Stimulated activated CD4-positive, alpha-beta T cell treated with anti-CD3 and anti-CD28 coated beads, Interleukin-1b, Interleukin-23, amount 100 ng/mL, for 48 hours (primary cell): ENCODE results near the gene TAS1R2.
"Not testable (repeated sequence)": the region's sequence is repeated elsewhere in the genome, so short reads cannot be mapped to it uniquely, and the experiment has no call there.

Source experiments
- DNase-seq: peaks from one replicate; pipeline ENCODE4 v3.0.0-alpha.2; 2020

Gene TAS1R2

DNA sequence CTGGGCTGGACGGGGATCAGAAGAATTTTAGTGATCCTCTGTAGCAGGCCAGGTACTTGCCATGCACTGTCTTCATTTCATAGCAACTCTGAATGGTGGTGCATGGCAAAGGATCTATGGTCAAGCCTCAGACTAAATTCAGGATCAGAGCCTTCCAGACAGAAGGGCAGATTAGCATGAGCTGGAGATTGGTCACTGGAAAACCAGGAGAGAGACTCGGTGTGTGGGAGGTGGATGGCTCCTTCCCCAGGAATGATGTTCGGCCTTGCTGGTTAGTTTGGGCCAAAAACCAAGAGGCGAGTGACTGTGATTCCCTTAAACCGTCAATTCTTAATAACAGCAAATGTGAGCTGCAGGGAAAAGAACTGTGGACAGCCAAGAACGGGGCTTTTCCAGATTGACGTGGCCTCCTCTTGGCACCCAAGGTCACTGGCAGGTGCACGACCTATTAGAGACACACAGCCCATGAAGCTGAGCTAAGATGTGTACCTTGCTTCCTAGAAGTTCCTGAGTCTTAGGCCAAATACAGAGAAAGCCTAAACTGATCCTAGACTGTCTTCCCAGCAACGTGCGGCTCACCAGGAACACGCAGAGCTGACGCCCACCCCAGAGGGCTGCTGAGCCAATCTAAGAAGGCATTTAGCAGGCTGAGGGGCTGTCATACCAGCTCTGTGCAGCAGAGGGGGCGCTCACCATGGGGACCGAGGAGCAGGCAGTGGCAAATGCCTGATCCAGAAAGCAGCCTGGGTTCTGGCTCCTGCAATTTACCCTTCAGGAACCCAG lies 24.4 kb upstream of the TAS1R2 start:
- peak; percentile 63 for DNase-seq

DNA sequence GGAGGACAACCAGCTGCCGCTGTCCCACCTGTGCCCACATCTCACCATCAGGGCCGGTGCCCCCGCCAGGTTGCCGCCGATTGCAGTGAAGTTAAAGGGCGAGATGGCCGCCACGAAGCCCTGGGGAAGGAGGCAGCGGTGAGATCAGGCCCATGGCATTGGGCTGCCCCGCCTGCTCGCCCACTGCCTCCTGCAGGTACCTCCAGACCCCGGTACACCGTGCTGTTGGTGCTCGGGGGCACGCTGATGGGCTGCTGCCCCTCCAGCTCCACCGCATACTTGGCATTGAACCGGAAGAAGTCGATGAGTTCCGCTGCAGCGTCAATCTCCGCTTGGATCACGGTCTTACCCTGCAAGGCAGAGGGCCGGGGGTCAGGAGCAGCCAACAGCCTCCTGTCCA lies 23.6 kb upstream of the TAS1R2 start:
- DNase-seq = no peak

DNA sequence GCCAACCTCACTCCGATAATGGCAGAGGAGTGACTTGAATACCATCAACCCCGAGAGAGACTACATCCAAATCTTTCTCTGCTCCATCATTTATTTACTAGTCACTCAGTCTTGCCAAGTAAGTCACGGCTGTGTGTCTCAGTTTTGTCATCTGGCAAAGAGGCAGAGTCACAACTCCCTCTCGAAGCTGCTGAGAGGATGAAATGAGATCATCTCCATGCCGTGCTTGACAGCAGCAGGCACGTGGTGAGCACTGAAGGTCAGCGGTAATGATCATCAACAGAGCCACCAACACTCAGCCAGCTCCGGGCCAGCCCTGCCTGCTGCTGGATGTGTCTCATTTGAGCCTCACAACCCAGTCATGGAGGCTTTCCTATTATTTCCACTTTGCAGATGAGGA lies 23.0 kb upstream of the TAS1R2 start:
- no peak for DNase-seq

DNA sequence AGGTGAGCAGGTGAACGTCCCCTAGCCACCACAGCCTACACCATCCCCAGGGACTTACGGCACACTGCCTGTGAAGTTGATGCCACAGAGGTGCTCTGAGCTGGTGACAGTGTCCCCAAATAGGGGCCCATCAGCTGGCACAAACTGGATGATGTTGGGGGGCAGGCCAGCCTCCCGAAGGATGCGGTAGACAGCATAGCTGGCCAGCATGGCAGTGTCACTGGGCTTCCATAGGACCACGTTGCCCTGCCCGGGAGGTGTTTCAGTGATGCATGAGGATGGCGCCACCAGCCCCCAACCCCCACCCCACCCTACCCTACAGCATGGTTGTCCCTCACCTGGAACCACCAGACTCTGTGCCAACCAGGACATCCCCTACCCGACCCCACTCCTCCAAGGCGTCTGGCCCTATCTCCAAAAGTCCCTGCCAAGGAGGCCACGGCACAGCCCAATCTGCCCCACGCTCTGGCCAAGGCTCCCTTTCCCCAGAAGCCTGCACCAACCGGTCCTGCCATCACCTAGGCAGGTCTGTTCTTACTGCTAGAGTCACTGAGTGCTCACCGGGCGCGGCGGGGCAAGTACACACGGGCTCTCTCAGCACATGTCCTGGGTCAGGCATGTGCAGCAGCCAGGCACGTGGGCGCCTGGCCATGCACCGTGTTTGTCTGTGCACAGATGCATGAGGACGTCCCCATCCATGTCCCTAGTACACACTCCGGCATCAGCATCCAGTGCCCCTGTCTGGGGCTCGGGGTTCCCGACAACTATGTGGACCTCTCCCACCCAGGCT lies 22.4 kb upstream of the TAS1R2 start:
- DNase-seq = no peak

DNA sequence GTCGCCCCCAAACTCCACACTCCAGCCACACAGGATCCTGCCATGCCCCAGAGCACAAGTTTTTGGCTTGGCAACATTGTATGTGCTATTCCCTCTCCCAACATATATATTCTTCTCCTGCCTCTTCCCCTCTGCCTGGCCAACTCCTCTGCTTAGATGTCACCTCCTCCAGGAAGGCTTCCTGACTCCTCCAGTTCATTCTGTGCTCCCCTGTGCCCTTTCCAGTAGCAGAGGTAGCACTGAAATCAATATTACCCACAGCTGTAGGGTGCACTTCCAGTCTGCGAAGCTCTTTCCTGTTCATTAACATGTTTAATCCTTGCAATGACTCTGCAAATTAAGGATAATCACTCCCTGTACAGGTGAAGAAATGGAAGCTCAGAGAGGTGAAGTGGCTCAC lies 21.7 kb upstream of the TAS1R2 start:
- no peak for DNase-seq

DNA sequence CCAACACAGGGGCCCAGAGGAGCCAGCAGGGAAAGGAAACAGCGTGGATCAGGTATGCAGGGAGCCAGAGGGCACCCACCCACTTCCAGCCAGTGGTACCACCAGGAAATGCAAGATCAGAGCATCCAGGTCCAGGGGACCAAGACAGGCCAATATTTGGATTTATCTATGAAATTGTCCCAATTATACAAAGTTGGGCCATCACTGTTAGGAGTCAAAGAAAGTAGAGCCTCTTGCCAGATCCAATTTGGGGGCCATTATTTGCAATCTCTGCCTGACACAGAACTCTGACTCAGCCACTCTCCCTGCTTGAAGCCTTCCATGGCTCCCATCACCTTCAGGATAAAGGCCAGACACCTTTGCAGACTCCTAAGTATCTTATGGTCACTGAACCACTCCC lies 21.1 kb upstream of the TAS1R2 start:
- DNase-seq = no peak

DNA sequence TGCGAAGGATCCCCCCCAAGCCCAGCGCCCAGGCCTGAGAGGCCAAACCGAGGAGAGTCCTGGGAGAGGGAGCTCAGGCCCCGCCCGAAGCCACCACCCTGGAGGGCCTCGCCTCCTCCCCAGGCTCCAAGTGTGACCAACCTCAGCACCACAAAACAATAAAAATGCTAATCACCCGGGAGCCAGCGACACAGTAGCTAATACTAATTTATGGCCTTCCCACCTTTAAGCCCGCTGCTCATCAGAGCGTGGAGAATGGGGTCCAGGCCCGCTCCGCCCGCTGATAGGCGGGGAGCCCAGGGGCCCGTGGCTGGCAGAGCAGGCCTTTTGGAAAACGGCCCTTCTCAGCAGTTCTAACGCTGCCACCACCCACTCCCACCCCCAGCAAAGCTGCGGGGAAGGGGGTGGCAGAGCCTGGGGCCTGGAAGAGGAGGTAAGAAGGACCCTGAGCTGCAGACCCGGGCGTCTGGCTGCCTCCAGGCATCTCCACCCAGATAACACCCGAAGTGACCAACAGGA lies 20.4 kb upstream of the TAS1R2 start:
- DNase-seq = no peak

DNA sequence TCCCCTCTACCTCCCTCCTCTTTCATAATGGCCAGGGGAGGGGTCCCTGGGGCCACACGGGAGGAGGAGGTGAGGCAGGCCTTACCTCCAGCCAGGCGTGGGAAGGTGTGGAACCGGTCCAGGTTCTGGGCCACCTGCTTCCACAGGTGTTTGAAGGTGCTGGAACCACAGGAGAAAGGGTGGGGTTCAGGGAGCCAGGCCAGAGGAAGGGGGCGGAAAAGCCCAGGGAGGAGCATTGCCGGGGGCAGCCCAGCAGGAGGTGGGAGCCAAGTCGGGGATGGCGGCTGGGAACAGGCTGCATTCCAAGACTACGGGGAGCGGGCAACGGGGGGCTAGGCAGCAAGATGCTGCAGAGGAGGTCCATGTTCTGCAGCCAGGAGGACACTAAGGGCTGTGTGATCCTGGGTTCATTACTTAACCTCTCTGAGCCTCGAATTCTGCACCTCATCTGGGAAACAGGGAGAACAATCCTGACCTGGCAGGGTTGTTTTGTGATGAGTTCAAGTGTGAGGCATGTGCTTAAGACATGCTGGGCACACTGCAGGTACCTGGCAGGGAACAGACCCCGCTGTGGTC lies 19.8 kb upstream of the TAS1R2 start:
- DNase-seq = no peak

DNA sequence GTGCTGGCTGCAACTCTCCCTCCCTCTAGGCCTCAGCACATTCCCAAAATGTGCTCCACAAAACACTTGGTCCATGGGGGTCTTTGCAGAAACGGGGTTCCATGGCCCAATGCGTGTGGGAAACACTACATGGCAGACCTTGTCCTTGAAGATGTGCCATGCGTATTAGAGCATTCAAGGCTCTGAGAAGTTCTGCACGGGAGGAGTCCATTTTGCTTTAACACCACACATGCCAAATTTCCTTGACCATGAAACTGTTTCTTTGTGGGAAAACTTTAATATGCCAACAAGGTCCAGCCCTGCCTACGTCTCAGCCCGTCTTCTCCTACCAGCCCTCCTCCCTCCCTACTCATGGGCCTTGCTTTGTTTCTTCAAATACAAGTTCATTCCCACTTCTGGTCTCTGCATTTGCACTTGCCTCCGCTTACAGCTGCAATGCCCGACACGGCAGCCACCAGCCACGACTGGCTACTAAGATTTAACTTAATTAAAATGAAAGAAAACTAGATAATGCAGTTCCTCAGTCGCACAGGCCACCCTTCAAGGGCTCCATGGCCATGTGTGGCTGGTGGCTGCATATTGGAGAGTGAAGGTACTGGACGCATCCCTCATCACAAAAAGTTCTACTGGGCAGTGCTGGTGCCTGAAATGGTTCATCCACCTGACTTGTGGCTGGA lies 19.2 kb upstream of the TAS1R2 start:
- DNase-seq = no peak

DNA sequence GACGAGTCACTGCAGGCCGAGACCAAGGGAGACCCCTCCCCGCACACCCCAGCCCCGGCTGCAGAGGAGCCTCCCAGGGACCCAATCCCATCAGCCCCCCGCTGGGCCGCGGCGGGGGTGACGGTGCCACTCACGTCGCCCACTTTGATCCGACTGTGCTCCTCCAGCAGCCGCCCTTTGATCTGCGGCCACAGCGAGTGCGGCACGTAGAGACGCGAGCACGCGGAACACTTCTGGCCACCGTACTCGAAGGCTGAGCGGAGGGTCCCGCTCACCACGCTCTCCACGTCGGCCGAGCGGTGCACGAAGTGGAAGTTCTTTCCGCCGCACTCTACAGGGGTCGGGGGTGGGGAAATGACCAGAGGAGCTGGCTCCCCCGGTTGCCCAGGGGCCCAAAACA lies 17.8 kb upstream of the TAS1R2 start:
- DNase-seq = no peak

DNA sequence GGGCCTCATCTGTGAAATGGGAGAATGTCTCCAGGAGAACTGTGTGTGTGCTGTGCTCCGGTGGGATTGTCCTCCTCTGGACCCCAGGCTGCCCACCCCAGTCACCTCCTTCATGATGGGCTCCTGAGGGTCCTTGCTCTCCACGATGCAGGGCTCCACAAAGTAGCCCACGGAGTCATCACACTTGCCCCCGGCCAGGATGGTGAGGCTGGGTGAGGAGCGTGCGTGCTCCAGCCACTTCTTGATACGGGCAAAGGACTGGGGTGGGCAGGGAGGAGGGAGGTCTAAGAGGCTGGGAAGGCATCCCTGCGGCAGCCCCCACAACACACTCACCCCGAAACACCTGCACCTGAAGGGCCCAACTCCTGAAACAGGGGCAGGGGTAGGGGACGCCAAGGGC lies 16.8 kb upstream of the TAS1R2 start:
- no peak for DNase-seq

DNA sequence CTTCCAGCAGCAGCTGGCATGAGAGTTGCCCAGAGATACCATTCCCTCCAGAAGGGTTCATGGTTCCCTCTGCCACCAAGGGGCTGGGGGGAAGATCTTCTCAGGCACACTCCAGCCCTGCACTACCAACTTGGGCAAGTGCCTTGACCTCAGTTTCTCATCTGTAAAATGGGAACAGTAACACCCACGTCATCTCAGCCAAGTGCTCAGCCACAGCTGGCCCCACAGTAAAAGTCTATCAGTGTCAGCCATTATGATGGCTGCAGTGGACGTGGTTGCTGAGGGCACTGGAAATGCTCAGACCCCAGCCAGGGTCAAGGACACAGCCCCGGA lies 16.3 kb upstream of the TAS1R2 start:
- no peak for DNase-seq

DNA sequence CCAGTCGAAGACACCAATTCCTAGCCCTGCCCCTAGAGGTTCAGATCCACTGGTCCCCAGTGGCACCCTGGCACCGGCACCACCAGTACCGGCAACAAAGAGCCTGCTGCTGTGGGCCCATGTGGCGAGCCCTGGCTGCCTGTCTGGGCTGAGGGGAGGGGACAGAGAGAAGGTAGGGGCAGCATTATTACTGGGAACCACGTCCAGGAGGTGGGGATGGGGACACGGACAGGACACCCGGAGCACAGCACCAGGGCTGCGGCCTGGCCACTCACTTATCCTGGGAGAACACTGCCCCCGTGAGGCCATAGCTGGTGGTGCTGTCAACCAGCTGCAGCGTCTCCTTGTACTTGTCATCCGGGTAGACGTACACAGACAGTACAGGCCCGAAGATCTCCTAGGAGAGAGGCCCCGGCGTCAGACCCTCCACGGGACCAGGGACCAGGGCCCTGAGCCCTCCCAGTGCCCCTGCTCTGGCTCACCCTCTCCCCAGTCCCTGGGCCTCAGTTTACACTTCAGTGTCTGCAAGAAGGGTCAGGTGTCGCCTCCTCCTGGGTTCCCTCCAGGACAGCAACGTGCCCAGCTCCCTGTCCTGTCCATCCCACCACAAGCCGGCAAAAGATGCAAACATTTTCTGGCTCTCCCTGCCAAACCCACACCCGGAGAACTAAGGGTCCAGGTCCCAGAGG lies 15.8 kb upstream of the TAS1R2 start:
- DNase-seq = peak; percentile 77

DNA sequence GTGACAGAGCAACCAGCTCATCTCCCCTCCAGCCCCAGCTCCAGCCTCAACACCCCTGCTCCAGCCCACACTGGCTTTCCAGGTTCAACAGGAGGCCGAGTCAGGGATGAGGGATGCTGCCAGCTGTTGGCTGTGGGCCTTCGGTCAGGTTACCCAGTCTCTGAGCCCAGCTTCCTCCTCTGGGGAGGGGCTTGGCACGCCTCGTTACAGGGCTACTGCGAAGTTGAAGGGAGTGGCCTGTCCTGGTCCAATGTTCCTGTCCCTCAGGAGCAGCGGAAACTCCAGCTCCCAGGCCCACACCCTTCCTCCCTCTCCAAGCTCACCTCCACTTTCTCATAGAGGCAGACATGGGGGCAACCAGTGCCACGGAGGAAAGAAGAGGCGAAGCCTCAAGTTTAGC lies 15.1 kb upstream of the TAS1R2 start:
- DNase-seq = no peak

DNA sequence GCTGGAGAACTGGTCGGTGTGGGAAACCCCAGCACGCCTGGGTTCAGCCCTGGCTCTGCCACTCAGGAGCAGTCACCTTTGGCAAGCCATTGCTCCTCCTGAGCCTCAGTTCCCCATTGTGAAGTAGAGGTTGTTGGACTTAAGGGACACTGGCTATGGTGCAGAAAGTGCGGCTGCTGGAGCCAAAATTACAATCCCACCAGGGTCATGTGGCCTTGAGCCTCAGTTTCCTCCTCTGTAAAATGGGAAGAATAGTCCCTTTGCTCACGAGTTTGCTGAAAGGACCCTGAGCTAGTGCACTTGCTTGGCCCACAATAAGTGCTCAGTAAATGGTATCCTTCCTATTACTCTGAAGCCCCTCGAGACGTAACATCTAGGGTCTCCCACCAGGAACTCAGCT lies 14.6 kb upstream of the TAS1R2 start:
- DNase-seq = no peak

DNA sequence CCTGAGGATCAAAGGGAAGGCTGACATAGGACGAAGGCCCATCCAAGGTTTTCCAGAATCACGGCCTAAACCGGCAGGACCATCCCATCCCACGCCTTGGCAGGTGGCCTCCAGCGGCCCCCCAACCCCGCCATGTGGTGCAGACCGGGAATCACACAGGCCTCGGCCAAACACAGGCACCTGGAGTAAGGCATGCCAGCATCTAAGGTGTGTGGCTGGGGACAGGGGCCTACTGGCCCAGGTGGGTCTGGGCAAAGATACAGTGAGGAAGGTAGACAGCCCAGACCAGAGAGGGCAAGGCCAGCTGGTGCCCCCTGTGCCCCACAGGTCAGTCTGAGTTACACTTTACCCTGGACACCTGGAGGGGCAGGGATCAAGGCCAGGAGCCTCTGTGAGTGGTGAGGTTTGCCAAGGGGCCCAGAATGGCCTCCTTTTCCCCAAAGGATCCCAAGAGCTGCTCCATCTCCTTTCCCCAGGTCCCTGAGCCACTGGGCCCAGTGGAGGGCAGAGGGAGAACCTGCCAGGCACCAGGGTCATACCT lies 12.7 kb upstream of the TAS1R2 start:
- no peak for DNase-seq

DNA sequence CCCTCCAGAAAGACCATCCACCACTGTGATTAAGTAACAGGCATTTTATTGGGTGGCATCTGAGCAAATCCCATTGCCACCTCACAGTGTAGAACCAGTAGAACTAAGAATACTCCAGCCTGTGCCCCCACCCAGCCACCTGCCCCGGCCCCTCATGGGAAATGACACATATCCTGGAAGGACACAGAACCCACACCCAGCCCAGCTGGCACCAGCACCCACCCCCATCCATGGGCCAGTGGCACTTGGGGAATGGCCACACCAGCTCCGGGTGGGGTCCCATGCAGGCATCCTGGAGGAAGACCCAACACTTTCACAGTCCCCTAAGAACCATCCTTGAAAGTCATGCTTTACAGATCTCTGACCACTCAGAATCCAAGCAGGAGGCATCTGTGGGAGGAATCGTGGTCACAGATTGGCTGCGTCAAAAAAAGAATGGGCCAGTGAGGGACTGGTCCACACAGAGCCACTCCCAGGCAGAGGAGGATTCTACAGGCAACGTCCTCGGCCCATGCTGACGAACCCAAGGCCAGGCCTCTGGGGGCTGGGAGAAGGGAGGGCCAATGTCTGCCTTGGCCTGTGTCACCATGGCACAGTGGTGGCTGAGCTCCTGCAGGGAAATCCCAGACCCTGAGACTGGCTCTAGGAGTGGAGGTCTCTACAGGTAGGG lies 12.1 kb upstream of the TAS1R2 start:
- no peak for DNase-seq

DNA sequence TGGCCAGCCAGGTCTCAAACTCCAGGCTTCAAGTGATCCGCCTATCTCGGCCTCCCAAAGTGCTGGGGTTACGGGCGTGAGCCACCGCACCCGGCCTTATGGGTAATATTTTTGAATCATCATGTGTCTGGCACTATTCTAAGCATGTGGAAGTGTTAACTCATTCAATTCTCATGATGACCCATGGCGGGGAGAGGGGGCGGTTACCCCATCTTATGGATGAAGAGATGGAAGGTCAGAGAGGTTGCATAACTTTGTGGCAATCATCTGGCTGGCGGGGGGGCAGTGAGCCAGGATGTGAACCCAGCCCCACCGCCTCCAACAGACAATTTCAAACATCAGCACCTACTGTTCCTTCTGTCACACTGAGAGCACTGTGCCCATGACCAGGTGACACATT lies 11.5 kb upstream of the TAS1R2 start:
- DNase-seq = no peak

DNA sequence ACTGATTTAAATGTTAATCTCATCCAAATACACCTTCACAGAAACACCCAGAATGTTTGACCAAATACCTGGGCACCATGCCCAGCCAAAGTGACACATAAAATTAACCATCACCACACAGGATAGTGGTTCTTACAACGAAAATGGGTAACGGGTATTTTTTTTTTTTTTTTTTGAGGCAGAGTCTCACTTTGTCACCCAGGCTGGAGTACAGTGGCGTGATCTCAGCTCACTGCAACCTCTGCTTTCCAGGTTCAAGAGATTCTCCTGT lies 11.1 kb upstream of the TAS1R2 start:
- DNase-seq = not testable (repeated sequence)

DNA sequence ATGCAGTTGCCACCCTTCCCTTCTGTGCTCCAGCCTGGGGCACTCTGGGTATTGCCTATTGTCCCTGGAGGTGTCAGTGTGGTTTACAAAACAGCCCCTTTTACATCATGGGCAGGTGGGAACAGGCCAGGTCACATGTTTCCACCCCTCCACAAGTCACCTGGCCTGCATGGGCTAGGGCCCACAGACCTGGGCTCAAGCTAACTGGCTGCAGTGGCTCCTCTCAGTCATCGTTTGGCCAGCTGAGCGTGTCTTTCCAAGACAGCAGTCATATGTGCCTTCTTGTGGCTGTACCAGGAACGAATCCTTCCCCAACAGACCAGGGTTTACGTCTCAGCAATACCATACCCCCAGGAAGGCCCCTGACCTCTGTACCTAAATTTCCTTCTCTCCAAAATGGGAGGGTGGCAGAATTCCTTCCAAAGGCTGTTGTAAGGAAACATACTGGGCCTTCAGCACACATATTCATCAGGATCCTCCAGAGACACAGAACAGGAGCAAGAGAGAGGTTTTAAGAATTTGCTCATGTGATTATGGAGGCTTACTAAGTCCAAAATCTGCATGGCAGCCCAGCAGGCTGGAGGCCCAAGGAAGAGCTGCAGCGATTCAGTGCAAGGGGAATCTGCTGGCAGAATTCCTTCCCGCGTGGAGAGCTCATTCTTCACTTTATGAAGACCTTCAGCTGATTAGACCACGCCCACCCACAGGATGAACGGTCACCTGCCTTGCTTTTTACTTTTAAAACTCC lies 10.6 kb upstream of the TAS1R2 start:
- no peak for DNase-seq

DNA sequence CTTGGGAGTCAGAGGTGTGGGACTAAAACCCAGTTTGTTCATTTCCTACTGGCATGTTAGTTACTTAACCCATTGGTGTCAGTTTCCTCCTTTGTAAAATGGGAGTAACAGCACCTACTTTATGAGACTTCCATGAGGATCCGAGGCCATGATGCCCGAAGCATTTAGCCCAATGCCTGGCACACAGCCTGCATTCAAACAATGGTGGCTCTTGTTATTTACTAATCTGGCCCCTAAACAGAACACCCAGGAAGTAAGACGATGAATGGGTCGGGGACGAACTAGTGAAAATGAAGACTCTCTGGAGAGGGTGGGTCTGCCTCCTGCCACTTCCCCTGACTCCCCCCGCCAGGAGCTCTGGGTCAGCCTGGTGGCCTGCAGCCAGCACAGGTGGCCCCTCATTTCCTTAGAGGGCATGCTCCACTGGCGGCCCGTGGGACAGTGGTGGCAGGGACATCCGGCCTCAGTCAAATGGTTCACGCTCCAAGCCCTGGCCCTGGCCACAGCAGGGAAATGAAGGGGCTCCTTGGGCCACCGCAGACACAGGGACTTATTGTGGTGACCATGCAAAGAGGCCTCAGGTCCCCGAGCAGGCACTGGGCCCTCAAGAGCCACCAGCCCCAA lies 9.5 kb upstream of the TAS1R2 start:
- no peak for DNase-seq
